Hematopoietic multipotent progenitor cell (in vitro differentiated cells): ENCODE measurements around the gene TYMS. TPM values are rescaled to one million over a fixed set of nuclear protein-coding genes. Genes with fewer than 3 reads are reported as not detected.
A peak's percentile ranks its signal among the peaks of the same experiment; 100 is the strongest.

Source experiments
- DNase-seq, 3 donors: peaks; one replicate each; pipeline ENCODE4 v3.0.0-alpha.2; 2011 to 2015; ENCODE audit warnings: low read depth in 2 of 3, low spot score in 2 of 3
- total RNA-seq: library from RNA; depleted of rRNA; stranded (reverse); fragments of >200 nt; gene quantifications from one replicate; pipeline ENCODE4 v1.2.3, GENCODE V29; 2012

The TYMS gene
- total RNA-seq, 1 donor = 22.6 TPM

DNA sequence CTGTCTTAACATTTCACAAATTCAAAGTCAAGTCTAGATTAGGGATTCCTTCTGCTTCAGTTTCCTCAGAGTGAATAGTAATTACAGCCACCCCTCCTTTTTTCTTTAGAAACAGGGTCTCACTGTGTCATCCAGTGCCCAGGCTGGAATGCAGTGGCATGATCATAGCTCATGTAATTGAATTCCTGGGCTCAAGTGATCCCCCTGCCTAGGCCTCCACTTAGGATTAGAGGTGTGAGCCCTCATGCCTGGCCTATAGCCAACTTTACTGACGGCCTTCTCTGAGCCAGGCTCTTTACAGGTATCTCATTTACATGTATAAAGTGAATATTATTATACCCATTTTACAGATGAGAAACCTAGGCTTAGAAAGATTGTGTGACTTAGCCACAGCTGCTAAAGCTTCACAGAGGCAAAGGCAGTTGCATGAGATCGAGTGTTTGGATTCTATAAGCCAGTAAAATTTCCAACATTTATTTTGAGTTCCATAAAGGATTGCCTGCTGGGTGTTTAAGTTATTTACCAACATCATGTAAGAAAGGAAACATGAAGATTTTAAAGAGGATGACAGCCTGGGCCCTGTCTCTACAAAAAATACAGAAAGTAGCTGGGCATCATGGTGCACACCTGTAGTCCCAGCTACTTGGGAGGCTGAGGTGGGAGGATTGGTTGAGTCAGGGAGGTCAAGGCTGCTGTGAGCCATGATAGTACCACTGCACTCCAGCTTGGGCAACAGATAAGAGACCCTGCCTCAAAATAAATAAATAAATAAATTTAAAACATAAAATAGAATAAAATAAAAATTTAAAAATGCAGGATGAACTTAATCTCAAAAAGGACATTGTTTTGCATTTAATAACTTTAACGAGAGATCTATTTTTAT lies 53.2 kb downstream of the TYMS start:
- DNase-seq = no peak

- DNase-seq = no peak
Measured at GRCh38 chr18:711310-711656, 53.8 kb downstream of the TYMS start.

GRCh38 chr18:711657-712400 lies 54.4 kb downstream of the TYMS start:
- peak; percentile 57 to 85 (median 79) for DNase-seq

- DNase-seq = peak; percentile 64 to 89 (median 88)
Measured at GRCh38 chr18:712401-713134, 55.1 kb downstream of the TYMS start, which contains the start of gene ENOSF1. Gene ENOSF1, minus strand, starts transcription at chr18:712630. Its CDS starts 43 bp downstream, at chr18:712587.

GRCh38 chr18:713135-713490 lies 55.7 kb downstream of the TYMS start:
- no peak for DNase-seq

- DNase-seq = no peak
Measured at GRCh38 chr18:715626-716025, 58.2 kb downstream of the TYMS start.

GRCh38 chr18:717003-717402 lies 59.5 kb downstream of the TYMS start:
- no peak for DNase-seq

Other genes with a start within 250 kb of the TYMS start
- gene COLEC12, start 157.0 kb upstream of the TYMS start, total RNA-seq = 0.27 TPM
- gene CETN1, start 77.3 kb upstream of the TYMS start, total RNA-seq = not detected
- 0.54 TPM for gene CLUL1, start 60.7 kb upstream of the TYMS start, total RNA-seq
- gene ENOSF1, start 55.0 kb downstream of the TYMS start, total RNA-seq = 84.0 TPM
- 23.2 TPM for gene YES1, start 154.6 kb downstream of the TYMS start, total RNA-seq
- 0.27 TPM for gene ADCYAP1, start 247.2 kb downstream of the TYMS start, total RNA-seq